Loucy (cell line): ENCODE data around the gene ADAR.

Experiments used
- EZH2phosphoT487 ChIP-seq: fragments of 200-600 bp; IDR thresholded peaks from 2 replicates; pipeline ENCODE4 v1.6.1; 2018; ENCODE audit warnings: antibody characterized with exemption, mild to moderate bottlenecking, moderate library complexity, borderline replicate concordance
- TF ChIP-seq, protein P1 (sequence below): fragments of 200-600 bp; sonication (generic); conservative IDR thresholded peaks from 2 replicates; pipeline ENCODE4 v1.5.1; 2014; ENCODE audit warnings: mild to moderate bottlenecking, antibody characterized with exemption, low read length

- TF ChIP-seq, protein P1, sequence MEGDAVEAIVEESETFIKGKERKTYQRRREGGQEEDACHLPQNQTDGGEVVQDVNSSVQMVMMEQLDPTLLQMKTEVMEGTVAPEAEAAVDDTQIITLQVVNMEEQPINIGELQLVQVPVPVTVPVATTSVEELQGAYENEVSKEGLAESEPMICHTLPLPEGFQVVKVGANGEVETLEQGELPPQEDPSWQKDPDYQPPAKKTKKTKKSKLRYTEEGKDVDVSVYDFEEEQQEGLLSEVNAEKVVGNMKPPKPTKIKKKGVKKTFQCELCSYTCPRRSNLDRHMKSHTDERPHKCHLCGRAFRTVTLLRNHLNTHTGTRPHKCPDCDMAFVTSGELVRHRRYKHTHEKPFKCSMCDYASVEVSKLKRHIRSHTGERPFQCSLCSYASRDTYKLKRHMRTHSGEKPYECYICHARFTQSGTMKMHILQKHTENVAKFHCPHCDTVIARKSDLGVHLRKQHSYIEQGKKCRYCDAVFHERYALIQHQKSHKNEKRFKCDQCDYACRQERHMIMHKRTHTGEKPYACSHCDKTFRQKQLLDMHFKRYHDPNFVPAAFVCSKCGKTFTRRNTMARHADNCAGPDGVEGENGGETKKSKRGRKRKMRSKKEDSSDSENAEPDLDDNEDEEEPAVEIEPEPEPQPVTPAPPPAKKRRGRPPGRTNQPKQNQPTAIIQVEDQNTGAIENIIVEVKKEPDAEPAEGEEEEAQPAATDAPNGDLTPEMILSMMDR: no peak
- TF ChIP-seq EZH2phosphoT487: no peak
Measured at GRCh38 chr1:154578058-154578418, 29.9 kb downstream of the ADAR start.
